Measurements from ENCODE around the gene GPX4.

DNA sequence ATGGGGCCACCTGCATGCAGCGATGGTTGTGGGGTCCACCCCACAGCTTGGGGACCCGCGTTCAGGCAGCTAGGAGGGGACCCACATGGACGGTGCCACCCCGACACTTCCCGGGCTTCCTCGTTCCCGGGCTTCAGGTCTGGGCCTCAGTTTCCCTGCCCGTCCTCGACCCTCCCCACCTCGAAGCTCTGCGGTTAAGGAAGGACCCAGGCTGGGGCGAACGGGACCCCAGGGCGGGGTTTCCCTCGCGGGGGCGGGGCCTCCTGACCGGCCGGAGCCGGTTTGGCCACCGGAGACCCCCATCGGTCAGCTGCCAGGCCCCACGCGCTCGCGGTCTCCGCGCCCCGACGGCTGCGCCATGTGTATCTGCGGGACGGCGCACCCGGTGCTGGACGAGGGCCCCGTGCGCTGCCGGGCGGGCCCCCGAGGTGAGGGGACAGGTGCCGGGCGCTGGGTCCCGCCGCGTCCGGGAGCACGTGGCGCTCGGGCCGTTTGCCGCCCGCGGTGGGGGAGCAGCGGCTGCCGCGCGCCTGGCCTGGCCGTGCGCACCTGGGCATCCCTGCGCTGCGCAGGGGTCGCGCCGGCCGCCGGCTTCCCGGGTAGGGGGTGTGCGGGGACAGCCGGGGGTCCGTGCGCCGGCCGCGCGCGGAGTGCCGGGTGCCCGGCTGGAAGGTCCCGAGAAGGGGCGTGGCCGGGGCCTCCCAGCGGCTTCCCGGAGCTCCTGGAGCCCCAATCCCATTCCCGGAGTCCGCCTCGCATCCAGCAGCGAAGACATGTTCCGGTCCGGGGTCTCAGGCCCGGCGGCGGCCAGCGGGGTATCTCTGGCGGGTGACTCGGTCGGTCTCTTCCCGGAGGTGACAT lies 32.6 kb upstream of the GPX4 start:
- TF ChIP-seq, protein P1, sequence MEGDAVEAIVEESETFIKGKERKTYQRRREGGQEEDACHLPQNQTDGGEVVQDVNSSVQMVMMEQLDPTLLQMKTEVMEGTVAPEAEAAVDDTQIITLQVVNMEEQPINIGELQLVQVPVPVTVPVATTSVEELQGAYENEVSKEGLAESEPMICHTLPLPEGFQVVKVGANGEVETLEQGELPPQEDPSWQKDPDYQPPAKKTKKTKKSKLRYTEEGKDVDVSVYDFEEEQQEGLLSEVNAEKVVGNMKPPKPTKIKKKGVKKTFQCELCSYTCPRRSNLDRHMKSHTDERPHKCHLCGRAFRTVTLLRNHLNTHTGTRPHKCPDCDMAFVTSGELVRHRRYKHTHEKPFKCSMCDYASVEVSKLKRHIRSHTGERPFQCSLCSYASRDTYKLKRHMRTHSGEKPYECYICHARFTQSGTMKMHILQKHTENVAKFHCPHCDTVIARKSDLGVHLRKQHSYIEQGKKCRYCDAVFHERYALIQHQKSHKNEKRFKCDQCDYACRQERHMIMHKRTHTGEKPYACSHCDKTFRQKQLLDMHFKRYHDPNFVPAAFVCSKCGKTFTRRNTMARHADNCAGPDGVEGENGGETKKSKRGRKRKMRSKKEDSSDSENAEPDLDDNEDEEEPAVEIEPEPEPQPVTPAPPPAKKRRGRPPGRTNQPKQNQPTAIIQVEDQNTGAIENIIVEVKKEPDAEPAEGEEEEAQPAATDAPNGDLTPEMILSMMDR (conservative IDR thresholded peaks at IDR 0.05; ENCODE audit: low read length), result no peak
- TF ChIP-seq EZH2phosphoT487 (IDR thresholded peaks at IDR 0.05; ENCODE audit: borderline replicate concordance), result no peak
